ENCODE data around the gene MCOLN1.

MCOLN1 gene

DNA sequence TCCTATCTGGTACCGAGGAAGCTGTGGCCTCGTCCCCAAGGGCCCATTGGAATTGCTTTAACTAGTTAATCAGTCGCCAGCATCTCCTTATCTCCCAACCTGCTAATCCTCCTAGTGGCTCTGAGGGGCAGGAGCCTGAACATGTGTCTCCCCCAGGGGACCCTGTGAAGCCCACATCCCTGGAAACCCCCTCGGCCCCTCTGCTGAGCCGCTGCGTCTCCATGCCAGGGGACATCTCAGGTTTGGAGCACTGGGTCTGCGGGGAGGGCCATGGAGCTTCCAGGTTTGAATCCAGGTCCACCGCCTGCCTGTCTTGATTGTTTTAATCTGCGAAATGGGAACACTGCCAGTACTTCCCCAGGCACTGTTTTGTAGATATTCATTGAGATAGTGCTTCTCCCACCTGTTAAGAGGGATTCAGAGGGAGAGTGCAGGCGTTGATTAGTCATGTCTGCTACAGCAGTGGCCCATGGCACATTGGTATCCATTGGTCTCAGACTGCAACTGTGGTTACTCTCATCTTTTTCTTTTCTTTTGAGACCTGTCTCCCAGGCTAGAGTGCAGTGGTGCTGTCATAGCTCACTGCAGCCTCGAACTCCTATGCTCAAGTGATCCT lies 19.5 kb downstream of the MCOLN1 start:
- DNase-seq (ENCODE audit: low read depth in 2 of 2, low spot score in 1 of 2), result no peak

DNA sequence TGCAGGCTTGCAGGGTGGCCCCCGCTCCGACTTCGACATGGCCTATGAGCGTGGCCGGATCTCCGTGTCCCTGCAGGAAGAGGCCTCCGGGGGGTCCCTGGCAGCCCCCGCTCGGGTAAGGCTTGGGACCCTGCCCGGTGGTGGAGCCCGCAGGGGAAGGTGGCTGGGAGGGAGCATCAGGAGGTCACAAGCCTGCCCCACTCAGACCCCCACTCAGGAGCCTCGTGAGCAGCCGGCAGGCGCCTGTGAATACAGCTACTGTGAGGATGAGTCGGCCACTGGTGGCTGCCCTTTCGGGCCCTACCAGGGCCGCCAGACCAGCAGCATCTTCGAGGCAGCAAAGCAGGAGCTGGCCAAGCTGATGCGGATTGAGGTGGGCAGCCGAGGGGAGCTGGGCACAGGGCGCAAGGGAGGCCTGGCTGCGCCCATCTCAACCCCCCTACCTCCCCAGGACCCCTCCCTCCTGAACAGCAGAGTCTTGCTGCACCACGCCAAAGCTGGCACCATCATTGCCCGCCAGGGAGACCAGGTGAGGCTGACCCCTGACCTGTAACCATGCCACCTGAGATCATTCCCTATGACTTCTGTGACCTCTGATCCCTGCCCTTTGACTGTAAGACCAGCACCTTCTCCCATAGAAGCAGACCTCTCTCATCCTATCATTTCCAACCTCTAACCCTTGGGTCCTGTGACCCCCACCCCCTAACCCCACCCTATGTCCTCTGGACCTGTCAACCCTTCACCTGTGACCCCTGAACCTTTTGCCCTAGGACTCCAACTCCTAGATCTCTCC lies 20.3 kb downstream of the MCOLN1 start:
- DNase-seq (ENCODE audit: low read depth in 2 of 2, low spot score in 1 of 2), result no peak

- no peak for DNase-seq (ENCODE audit: low read depth in 2 of 2, low spot score in 1 of 2)
These were observed 22.2 kb downstream of the MCOLN1 start for GRCh38 chr19:7544626-7545025.

- DNase-seq (ENCODE audit: low read depth in 2 of 2, low spot score in 1 of 2), result no peak
These were observed 22.9 kb downstream of the MCOLN1 start for GRCh38 chr19:7545300-7545699.

GRCh38 chr19:7545904-7546303 lies 23.5 kb downstream of the MCOLN1 start:
- no peak for DNase-seq (ENCODE audit: low read depth in 2 of 2, low spot score in 1 of 2)

- no peak for DNase-seq (ENCODE audit: low read depth in 2 of 2, low spot score in 1 of 2)
These were observed 24.7 kb downstream of the MCOLN1 start for GRCh38 chr19:7547159-7547558.

DNA sequence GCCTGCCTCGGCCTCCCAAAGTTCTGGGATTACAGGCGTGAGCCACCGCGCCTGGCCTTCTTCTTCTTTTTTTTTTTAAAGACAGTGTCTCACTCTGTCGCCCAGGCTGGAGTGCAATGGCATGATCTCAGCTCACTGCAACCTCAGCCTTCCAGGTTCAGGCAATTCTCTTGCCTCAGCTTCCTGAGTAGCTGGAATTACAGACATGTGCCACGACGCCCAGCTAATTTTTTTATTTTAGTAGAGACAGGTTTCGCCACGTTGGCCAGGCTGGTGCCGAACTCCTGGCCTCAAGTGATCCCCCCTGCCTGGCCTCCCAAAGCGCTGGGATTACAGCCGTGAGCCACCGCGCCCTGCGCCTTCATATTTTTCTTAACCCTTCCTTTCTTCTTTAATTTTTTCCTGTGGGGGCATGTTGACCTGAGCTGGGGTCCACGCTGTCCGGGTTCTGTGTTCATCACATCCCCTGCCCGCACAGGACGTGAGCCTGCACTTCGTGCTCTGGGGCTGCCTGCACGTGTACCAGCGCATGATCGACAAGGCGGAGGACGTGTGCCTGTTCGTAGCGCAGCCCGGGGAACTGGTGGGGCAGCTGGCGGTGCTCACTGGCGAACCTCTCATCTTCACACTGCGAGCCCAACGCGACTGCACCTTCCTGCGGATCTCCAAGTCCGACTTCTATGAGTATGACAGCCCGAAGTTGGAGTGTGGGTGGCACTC lies 27.2 kb downstream of the MCOLN1 start:
- no peak for DNase-seq (ENCODE audit: low read depth in 2 of 2, low spot score in 1 of 2)

DNA sequence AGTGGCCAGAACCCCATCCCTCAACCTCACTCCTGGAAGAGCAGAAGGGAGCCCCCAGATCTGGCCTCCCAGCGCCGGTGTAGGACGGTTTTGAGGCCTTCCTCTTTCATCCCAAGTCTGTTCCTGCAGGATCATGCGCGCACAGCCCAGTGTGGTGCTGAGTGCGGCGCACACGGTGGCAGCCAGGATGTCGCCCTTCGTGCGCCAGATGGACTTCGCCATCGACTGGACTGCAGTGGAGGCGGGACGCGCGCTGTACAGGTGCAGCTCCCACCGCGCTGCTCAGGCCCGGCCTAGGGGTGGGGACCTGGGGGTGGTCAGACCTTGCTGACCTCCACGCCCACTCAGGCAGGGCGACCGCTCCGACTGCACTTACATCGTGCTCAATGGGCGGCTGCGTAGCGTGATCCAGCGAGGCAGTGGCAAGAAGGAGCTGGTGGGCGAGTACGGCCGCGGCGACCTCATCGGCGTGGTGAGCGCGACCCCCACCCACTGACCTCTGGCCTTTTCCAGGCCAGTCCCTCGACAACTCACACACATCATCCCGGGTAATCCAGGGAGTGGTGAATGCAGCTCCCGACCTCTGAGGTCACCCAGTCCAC lies 27.8 kb downstream of the MCOLN1 start:
- no peak for DNase-seq (ENCODE audit: low read depth in 2 of 2, low spot score in 1 of 2)

GRCh38 chr19:7550987-7551761 lies 28.8 kb downstream of the MCOLN1 start:
- DNase-seq (ENCODE audit: low read depth in 2 of 2, low spot score in 1 of 2), result no peak

DNA sequence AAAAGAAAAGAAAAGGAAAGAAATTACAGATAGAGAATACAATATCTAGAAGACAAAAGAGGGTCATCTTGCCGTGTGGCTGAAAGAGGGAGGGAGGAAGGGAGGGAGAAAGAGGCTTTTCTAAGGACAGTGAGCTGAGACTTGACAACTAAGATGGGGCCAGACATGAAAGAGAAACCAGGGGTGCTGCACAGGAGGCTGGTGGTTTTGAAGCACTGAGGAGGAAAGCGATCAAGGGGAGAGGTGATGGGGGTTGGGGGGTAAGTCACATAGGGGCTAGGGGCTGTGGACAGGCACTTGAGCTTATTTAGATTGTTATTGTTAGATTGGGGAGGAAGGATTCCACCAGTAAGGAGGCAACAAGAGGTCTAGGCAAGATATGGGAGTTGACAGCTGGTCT lies 30.4 kb downstream of the MCOLN1 start:
- no peak for DNase-seq (ENCODE audit: low read depth in 2 of 2, low spot score in 1 of 2)

DNA sequence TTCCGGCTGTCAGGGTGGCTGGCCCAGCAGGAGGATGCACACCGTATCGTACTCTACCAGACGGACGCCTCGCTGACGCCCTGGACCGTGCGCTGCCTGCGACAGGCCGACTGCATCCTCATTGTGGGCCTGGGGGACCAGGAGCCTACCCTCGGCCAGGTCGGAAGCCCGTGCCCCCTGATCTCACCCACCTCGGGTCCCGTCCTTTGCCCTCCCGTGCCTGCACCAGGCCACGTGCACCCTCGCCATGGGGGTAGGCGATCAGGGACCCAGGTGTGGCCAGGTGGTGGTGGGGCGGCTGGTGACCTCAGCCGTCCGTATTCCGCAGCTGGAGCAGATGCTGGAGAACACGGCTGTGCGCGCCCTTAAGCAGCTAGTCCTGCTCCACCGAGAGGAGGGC lies 32.1 kb downstream of the MCOLN1 start:
- no peak for DNase-seq (ENCODE audit: low read depth in 2 of 2, low spot score in 1 of 2)

GRCh38 chr19:7554990-7555864 lies 32.8 kb downstream of the MCOLN1 start:
- DNase-seq (ENCODE audit: low read depth in 2 of 2, low spot score in 1 of 2), result no peak

DNA sequence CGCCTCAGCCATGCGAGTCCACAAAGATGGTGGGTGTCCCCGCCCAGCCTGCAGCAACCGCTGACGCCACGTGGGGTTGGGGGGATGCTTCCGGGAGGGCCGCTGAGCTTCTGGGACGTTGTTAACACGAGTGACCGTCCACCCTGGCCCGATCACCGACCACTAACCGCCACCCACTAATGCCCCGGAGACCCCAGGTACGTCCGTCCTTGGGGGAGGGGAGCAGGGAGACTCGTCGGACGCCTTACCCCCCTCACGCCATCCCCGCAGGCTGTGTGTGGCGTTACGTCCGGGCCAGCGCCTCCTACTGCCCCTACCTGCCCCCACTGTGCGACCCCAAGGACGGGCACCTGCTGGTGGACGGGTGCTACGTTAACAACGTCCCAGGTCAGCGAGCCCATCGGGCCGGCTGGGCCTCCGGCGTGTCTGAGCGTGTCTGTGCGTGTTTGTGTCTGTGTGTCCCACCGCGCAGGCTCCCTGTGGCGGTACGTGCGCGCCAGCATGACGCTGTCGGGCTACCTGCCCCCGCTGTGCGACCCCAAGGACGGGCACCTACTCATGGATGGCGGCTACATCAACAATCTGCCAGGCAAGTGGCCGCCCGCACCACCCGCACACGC lies 34.4 kb downstream of the MCOLN1 start:
- no peak for DNase-seq (ENCODE audit: low read depth in 2 of 2, low spot score in 1 of 2)

GRCh38 chr19:7558667-7559066 lies 36.2 kb downstream of the MCOLN1 start:
- DNase-seq (ENCODE audit: low read depth in 2 of 2, low spot score in 1 of 2), result no peak

- no peak for DNase-seq (ENCODE audit: low read depth in 2 of 2, low spot score in 1 of 2)
These were observed 36.7 kb downstream of the MCOLN1 start for GRCh38 chr19:7559102-7559501.

DNA sequence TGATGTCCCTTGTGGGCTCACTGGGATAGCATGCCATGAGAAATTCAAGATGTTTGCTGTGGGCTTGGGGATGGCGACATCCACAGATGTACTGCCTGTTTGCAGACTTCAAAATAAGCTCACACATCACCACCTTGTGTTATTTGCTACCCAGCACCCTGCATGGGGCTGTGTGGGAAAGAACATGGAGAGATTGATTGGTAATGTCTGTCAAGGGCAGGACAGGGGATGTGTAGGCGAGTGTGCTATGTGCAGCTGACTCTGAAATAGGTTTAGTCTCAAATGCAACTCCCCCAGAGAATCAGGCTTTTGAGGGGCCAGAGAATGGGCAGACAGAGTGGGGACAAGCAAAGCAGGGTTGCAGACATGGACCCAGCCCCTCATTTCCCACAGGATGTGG lies 37.8 kb downstream of the MCOLN1 start:
- DNase-seq (ENCODE audit: low read depth in 2 of 2, low spot score in 1 of 2), result no peak

GRCh38 chr19:7561325-7561724 lies 38.9 kb downstream of the MCOLN1 start:
- DNase-seq (ENCODE audit: low read depth in 2 of 2, low spot score in 1 of 2), result no peak

- no peak for DNase-seq (ENCODE audit: low read depth in 2 of 2, low spot score in 1 of 2)
These were observed 40.4 kb downstream of the MCOLN1 start for GRCh38 chr19:7562646-7563393.

DNA sequence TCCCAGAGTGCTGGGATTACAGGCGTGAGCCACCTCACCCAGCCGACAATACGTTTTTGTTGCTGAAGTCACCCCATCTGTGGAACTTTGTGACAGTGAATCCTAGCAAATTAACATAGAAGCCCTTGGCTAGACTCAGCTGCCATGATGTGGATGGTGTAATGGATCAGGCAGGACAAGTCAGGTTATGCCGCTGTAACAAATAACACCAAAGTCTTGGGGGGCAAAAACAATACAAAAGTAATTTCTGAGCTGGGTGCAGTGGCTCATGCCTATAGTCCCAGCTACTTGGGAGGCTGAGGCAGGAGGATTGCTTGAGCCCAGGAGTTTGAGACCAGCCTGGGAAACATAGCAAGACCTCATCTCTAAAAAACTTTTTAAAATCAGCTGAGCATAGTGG lies 42.4 kb downstream of the MCOLN1 start:
- DNase-seq (ENCODE audit: low read depth in 2 of 2, low spot score in 1 of 2), result no peak

Measured in stimulated activated CD8-positive, alpha-beta memory T cell treated with anti-CD3 and anti-CD28 coated beads, Interleukin-4, amount 100 ng/mL, for 4 hours (primary cell).